ENCODE measurements around the gene KLHDC8A.

Gene KLHDC8A

GRCh38 chr1:205357567-205357966, 845 bp upstream of the KLHDC8A start:
- no peak for TF ChIP-seq CTCF (conservative IDR thresholded peaks at IDR 0.05; ENCODE audit: low read length)
- DNase-seq (ENCODE audit: low read depth): no peak
- no peak overlapping the region for H3K4me3 ChIP-seq (ENCODE audit: low read length)

GRCh38 chr1:205355075-205355453, 1.7 kb downstream of the KLHDC8A start:
- peak; percentile 69 for DNase-seq (ENCODE audit: low read depth)
- H3K4me3 ChIP-seq (ENCODE audit: low read length): no peak overlapping the region
- TF ChIP-seq CTCF (conservative IDR thresholded peaks at IDR 0.05; ENCODE audit: low read length): no peak

GRCh38 chr1:205354259-205355074, 2.3 kb downstream of the KLHDC8A start:
- peak; percentile 95 for TF ChIP-seq CTCF (conservative IDR thresholded peaks at IDR 0.05; ENCODE audit: low read length)
- H3K4me3 ChIP-seq (ENCODE audit: low read length): no peak overlapping the region
- DNase-seq (ENCODE audit: low read depth): peak; percentile 69

GRCh38 chr1:205353612-205354011, 3.1 kb downstream of the KLHDC8A start:
- DNase-seq (ENCODE audit: low read depth): no peak
- no peak overlapping the region for H3K4me3 ChIP-seq (ENCODE audit: low read length)

GRCh38 chr1:205353191-205353590, 3.5 kb downstream of the KLHDC8A start:
- no peak for TF ChIP-seq CTCF (conservative IDR thresholded peaks at IDR 0.05; ENCODE audit: low read length)
- DNase-seq (ENCODE audit: low read depth): no peak
- no peak overlapping the region for H3K4me3 ChIP-seq (ENCODE audit: low read length)

More at GRCh38 chr1:205353612-205354011, 3.1 kb downstream of the KLHDC8A start:
- no peak for TF ChIP-seq CTCF (conservative IDR thresholded peaks at IDR 0.05; ENCODE audit: low read length)

GRCh38 chr1:205351984-205352713, 4.6 kb downstream of the KLHDC8A start:
- H3K4me3 ChIP-seq (ENCODE audit: low read length): no peak overlapping the region
- TF ChIP-seq CTCF (conservative IDR thresholded peaks at IDR 0.05; ENCODE audit: low read length): no peak
- DNase-seq (ENCODE audit: low read depth): no peak
